Effector memory CD4-positive, alpha-beta T cell (primary cell): ENCODE results near the gene PPP1R8.

ENCODE experiments used
- DNase-seq, 3 donors: peaks; one replicate each; pipeline ENCODE4 v3.0.0-alpha.2; 2020
- H3K27ac ChIP-seq: 2 replicates; pipeline ENCODE4 v1.7.0; 2013; ENCODE audit warnings: mild to moderate bottlenecking, low read length, moderate library complexity; ENCODE audit not compliant: insufficient read depth, poor library complexity, severe bottlenecking
- H3K27me3 ChIP-seq: replicated peaks from 2 replicates; pipeline ENCODE4 v1.7.0; 2013; ENCODE audit warnings: mild to moderate bottlenecking, low read length; ENCODE audit not compliant: insufficient read depth, control insufficient read depth, poor library complexity, severe bottlenecking
- H3K36me3 ChIP-seq: 2 replicates; pipeline ENCODE4 v1.7.0; 2013; ENCODE audit warnings: mild to moderate bottlenecking, low read length, moderate library complexity; ENCODE audit not compliant: control insufficient read depth, insufficient read depth
- H3K4me1 ChIP-seq: 2 replicates; pipeline ENCODE4 v1.7.0; 2013; ENCODE audit warnings: low read length, mild to moderate bottlenecking; ENCODE audit not compliant: control insufficient read depth, insufficient read depth, poor library complexity, severe bottlenecking
- H3K4me3 ChIP-seq: 2 replicates; pipeline ENCODE4 v1.7.0; 2013; ENCODE audit warnings: low read length, low read depth, mild to moderate bottlenecking; ENCODE audit not compliant: insufficient read depth, poor library complexity, severe bottlenecking
- H3K9me3 ChIP-seq: 2 replicates; pipeline ENCODE4 v1.7.0; 2013; ENCODE audit warnings: mild to moderate bottlenecking, low read length, moderate library complexity; ENCODE audit not compliant: control insufficient read depth

The PPP1R8 gene

GRCh38 chr1:27858072-27858948 lies 27.7 kb downstream of the PPP1R8 start:
- Histone ChIP-seq H3K36me3 (no peaks in the 10 kb centered on the region), H3K4me3 (no peak overlapping the region), H3K4me1 (peaks cover 8% of the 10 kb centered on the region), H3K27ac (no peak overlapping the region), H3K9me3 (no peaks in the 10 kb centered on the region), H3K27me3 (no peaks in the 10 kb centered on the region)
- DNase-seq, result peak; percentile 63 to 75 (median 66)

- no peaks in the 10 kb centered on the region for H3K27me3 ChIP-seq
- peaks cover 16% of the 10 kb centered on the region for H3K4me1 ChIP-seq
- H3K4me3 ChIP-seq, result no peak overlapping the region
- H3K27ac ChIP-seq, result no peak overlapping the region
- H3K36me3 ChIP-seq, result no peaks in the 10 kb centered on the region
- H3K9me3 ChIP-seq, result no peaks in the 10 kb centered on the region
- DNase-seq, result no peak
Observed at GRCh38 chr1:27858949-27859576, 28.5 kb downstream of the PPP1R8 start.

GRCh38 chr1:27861436-27861835 lies 30.9 kb downstream of the PPP1R8 start:
- H3K27ac ChIP-seq, result no peak overlapping the region
- no peak for DNase-seq
- no peaks in the 10 kb centered on the region for H3K9me3 ChIP-seq
- H3K4me1 ChIP-seq, result peaks cover 22% of the 10 kb centered on the region
- no peaks in the 10 kb centered on the region for H3K27me3 ChIP-seq
- no peaks in the 10 kb centered on the region for H3K36me3 ChIP-seq
- H3K4me3 ChIP-seq, result no peak overlapping the region

GRCh38 chr1:27862004-27862403 lies 31.4 kb downstream of the PPP1R8 start:
- Histone ChIP-seq H3K27me3 (no peaks in the 10 kb centered on the region), H3K4me3 (no peak overlapping the region), H3K4me1 (peaks cover 22% of the 10 kb centered on the region), H3K27ac (no peak overlapping the region), H3K36me3 (no peaks in the 10 kb centered on the region), H3K9me3 (no peaks in the 10 kb centered on the region)
- no peak for DNase-seq

- Histone ChIP-seq H3K9me3 (no peaks in the 10 kb centered on the region), H3K4me3 (no peak overlapping the region), H3K36me3 (no peaks in the 10 kb centered on the region), H3K27me3 (no peaks in the 10 kb centered on the region), H3K4me1 (peaks cover 22% of the 10 kb centered on the region), H3K27ac (no peak overlapping the region)
- DNase-seq, result no peak
Observed at GRCh38 chr1:27862671-27863537, 32.3 kb downstream of the PPP1R8 start.

GRCh38 chr1:27863538-27863915 lies 32.9 kb downstream of the PPP1R8 start:
- Histone ChIP-seq H3K9me3 (no peaks in the 10 kb centered on the region), H3K4me3 (no peak overlapping the region), H3K27ac (no peak overlapping the region), H3K27me3 (no peaks in the 10 kb centered on the region), H3K4me1 (peaks cover 24% of the 10 kb centered on the region), H3K36me3 (no peaks in the 10 kb centered on the region)
- no peak for DNase-seq

- no peak overlapping the region for H3K4me3 ChIP-seq
- DNase-seq, result no peak
- H3K9me3 ChIP-seq, result no peaks in the 10 kb centered on the region
- no peaks in the 10 kb centered on the region for H3K27me3 ChIP-seq
- no peaks in the 10 kb centered on the region for H3K36me3 ChIP-seq
- no peak overlapping the region for H3K27ac ChIP-seq
- H3K4me1 ChIP-seq, result peaks cover 32% of the 10 kb centered on the region
Observed at GRCh38 chr1:27864264-27864895, 33.8 kb downstream of the PPP1R8 start.

- H3K4me1 ChIP-seq, result peaks cover 38% of the 10 kb centered on the region
- H3K27me3 ChIP-seq, result no peaks in the 10 kb centered on the region
- H3K9me3 ChIP-seq, result no peaks in the 10 kb centered on the region
- H3K27ac ChIP-seq, result no peak overlapping the region
- no peak overlapping the region for H3K4me3 ChIP-seq
- DNase-seq, result no peak
- no peaks in the 10 kb centered on the region for H3K36me3 ChIP-seq
Observed at GRCh38 chr1:27865821-27866220, 35.2 kb downstream of the PPP1R8 start.

GRCh38 chr1:27868556-27868931 lies 38.0 kb downstream of the PPP1R8 start:
- DNase-seq, result no peak
- Histone ChIP-seq H3K4me3 (peak overlapping the region; percentile 42), H3K27me3 (no peaks in the 10 kb centered on the region), H3K9me3 (no peaks in the 10 kb centered on the region), H3K4me1 (peaks cover 34% of the 10 kb centered on the region), H3K27ac (peak overlapping the region; percentile 61), H3K36me3 (no peaks in the 10 kb centered on the region)
